Vagina (tissue), 2 donors: Measurements from ENCODE around the gene PIP5KL1.

Experiments used
- POLR2A ChIP-seq, 2 donors: fragments of 450-650 bp; IDR thresholded peaks; one replicate each; pipeline ENCODE4 v1.6.1; 2017; ENCODE audit warnings: antibody characterized with exemption in 2 of 2, mild to moderate bottlenecking in 2 of 2, moderate library complexity in 2 of 2
- POLR2AphosphoS5 ChIP-seq, 2 donors: sonication (generic); formaldehyde crosslinking; IDR thresholded peaks; one replicate each; pipeline ENCODE4 v1.9.0; 2017; ENCODE audit warnings: antibody characterized with exemption in 2 of 2, mild to moderate bottlenecking in 2 of 2, low read depth in 1 of 2; ENCODE audit not compliant: insufficient read depth in 1 of 2
- TF ChIP-seq, protein P1 (sequence below), 3 experiments: fragments of 450-650 bp in 2 of 3; fragments of 200-600 bp in 1 of 3; sonication (generic) in 1 of 3; IDR thresholded peaks; one replicate each; pipeline ENCODE4 v1.5.1; 2017 to 2019; ENCODE audit warnings: antibody characterized with exemption in 3 of 3, mild to moderate bottlenecking in 2 of 3, moderate library complexity in 2 of 3

DNA sequence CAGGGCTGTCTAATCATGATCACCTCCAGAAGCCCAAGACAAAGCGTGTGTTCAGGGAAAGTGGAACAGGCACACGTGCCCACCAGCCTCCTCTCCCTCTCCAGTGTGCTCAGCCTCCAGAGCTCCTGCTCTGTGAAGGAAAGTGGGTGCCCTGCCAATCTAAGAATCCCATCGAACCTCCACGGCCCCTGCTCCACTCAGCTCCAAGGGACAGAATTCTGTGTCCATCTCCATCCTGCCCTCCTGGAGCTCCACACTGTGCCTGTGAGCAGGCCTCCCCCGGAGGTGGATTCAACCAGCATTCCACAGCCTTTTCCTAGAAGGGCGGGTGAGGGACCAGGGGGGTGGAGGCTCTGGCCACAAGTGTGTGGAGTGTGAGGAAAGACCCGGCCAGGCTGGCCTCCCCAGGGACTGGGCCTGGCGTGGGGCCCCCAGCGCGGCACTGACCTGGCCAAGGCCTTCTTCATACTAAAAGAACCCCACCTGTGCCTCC lies 44.2 kb upstream of the PIP5KL1 start:
- TF ChIP-seq, protein P1, sequence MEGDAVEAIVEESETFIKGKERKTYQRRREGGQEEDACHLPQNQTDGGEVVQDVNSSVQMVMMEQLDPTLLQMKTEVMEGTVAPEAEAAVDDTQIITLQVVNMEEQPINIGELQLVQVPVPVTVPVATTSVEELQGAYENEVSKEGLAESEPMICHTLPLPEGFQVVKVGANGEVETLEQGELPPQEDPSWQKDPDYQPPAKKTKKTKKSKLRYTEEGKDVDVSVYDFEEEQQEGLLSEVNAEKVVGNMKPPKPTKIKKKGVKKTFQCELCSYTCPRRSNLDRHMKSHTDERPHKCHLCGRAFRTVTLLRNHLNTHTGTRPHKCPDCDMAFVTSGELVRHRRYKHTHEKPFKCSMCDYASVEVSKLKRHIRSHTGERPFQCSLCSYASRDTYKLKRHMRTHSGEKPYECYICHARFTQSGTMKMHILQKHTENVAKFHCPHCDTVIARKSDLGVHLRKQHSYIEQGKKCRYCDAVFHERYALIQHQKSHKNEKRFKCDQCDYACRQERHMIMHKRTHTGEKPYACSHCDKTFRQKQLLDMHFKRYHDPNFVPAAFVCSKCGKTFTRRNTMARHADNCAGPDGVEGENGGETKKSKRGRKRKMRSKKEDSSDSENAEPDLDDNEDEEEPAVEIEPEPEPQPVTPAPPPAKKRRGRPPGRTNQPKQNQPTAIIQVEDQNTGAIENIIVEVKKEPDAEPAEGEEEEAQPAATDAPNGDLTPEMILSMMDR (IDR thresholded peaks at IDR 0.05): no peak
- TF ChIP-seq POLR2A (IDR thresholded peaks at IDR 0.05) (no peak), POLR2AphosphoS5 (IDR thresholded peaks at IDR 0.05; ENCODE audit: insufficient read depth in 1 of 2, low read depth in 1 of 2) (peak in 1 of 2 donors; percentile 57)
